ENCODE data around the gene COX19.

DNA sequence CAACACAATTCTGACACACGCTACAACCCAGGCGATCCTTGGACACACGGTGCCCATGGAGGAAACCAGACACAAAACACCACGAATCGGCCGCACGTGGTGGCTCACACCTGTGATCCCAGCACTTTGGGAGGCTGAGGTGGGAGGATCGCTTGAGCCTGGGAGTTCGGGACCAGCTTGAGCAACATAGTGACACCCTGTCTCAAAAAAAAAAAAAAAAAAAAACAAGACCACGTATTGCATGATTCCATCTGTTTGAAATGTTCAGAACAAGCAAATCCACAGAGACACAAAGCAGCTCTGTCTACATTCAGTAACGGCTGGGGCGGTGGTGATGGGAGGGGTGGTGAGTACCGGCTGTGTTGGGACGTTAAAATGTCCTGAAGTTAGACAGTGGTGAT is 46.0 kb downstream of the COX19 start:
- no peak for TF ChIP-seq POLR2A (IDR thresholded peaks at IDR 0.05; ENCODE audit: low read depth, low read length)
- TF ChIP-seq, protein P1, sequence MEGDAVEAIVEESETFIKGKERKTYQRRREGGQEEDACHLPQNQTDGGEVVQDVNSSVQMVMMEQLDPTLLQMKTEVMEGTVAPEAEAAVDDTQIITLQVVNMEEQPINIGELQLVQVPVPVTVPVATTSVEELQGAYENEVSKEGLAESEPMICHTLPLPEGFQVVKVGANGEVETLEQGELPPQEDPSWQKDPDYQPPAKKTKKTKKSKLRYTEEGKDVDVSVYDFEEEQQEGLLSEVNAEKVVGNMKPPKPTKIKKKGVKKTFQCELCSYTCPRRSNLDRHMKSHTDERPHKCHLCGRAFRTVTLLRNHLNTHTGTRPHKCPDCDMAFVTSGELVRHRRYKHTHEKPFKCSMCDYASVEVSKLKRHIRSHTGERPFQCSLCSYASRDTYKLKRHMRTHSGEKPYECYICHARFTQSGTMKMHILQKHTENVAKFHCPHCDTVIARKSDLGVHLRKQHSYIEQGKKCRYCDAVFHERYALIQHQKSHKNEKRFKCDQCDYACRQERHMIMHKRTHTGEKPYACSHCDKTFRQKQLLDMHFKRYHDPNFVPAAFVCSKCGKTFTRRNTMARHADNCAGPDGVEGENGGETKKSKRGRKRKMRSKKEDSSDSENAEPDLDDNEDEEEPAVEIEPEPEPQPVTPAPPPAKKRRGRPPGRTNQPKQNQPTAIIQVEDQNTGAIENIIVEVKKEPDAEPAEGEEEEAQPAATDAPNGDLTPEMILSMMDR (IDR thresholded peaks at IDR 0.05; ENCODE audit: extremely low read depth in 1 of 2, insufficient read depth in 1 of 2, low read depth in 1 of 2, low read length in 2 of 2), result no peak
- no peak for TF ChIP-seq GATA2 (IDR thresholded peaks at IDR 0.05; ENCODE audit: insufficient read depth, insufficient read length, low read depth, low read length)
- TF ChIP-seq POLR2AphosphoS5 (IDR thresholded peaks at IDR 0.05; ENCODE audit: insufficient read depth, low read depth, low read length), result no peak
- no peak for TF ChIP-seq EZH2 (IDR thresholded peaks at IDR 0.05; ENCODE audit: borderline replicate concordance, low read depth, low read length, severe bottlenecking)
